IMR-90 (cell line): ENCODE data around the gene ABCE1. TPM values are rescaled to one million over a fixed set of nuclear protein-coding genes. Genes with fewer than 3 reads are reported as not detected.

ENCODE experiments used
- ATAC-seq: fragments of 200-7000 bp; cut with Tn5 transposase; 2 replicates; pipeline ENCODE4 v1.9.1; 2020; ENCODE audit warnings: low read depth, mild to moderate bottlenecking, moderate library complexity
- BruUV-seq: library from RNA; stranded (reverse); fragments of 400-500 nt; replicated peaks from 2 replicates; lab custom pipeline; 2021; lab: Mats Ljungman, UMichigan
- CTCF ChIA-PET: fragments of 300-600 bp; formaldehyde crosslinking; extraction: SDS; loops from one replicate; lab custom pipeline; 2021; ENCODE audit warnings: antibody characterized with exemption; lab: Yijun Ruan, JAX
- POLR2A ChIA-PET: fragments of 300-600 bp; sonication (Branson Sonifier 250); formaldehyde crosslinking; loops from one replicate; lab custom pipeline; 2022; ENCODE audit warnings: antibody characterized with exemption; ENCODE audit not compliant: unreplicated experiment; lab: Charles Lee
- DNase-seq: peaks from one replicate; pipeline ENCODE4 v3.0.0; 2013
- H2AFZ ChIP-seq: replicated peaks from 2 replicates; pipeline ENCODE3; 2013; ENCODE audit warnings: low read length, mild to moderate bottlenecking; ENCODE audit not compliant: poor library complexity
- H2AK5ac ChIP-seq: 2 replicates; pipeline ENCODE4 v1.6.1; 2013; ENCODE audit warnings: low read depth, low read length, inconsistent platforms
- H2AK9ac ChIP-seq: replicated peaks from 2 replicates; pipeline ENCODE3; 2013; ENCODE audit warnings: mild to moderate bottlenecking, low read depth, low read length, moderate library complexity; ENCODE audit not compliant: poor library complexity
- H2BK120ac ChIP-seq: 2 replicates; pipeline ENCODE4 v1.6.1; 2013; ENCODE audit warnings: low read depth, low read length, inconsistent platforms
- H2BK15ac ChIP-seq: 3 replicates; pipeline ENCODE4 v1.6.1; 2013; ENCODE audit warnings: low read depth, low read length, inconsistent platforms
- H2BK20ac ChIP-seq: 2 replicates; pipeline ENCODE4 v1.6.1; 2013; ENCODE audit warnings: low read depth, mild to moderate bottlenecking, inconsistent platforms, low read length, moderate library complexity
- H2BK5ac ChIP-seq: 2 replicates; pipeline ENCODE4 v1.6.1; 2013; ENCODE audit warnings: mild to moderate bottlenecking, low read depth, low read length, inconsistent platforms; ENCODE audit not compliant: poor library complexity, severe bottlenecking
- H3K14ac ChIP-seq: replicated peaks from 2 replicates; pipeline ENCODE4 v1.6.1; 2013; ENCODE audit warnings: low read depth, low read length, inconsistent platforms
- H3K18ac ChIP-seq: 2 replicates; pipeline ENCODE4 v1.6.1; 2013; ENCODE audit warnings: low read depth, low read length, control low read depth
- H3K23ac ChIP-seq: 2 replicates; pipeline ENCODE4 v1.6.1; 2013; ENCODE audit warnings: low read depth, low read length, inconsistent platforms
- H3K27ac ChIP-seq: 2 replicates; pipeline ENCODE4 v1.5.1; 2013; ENCODE audit warnings: mild to moderate bottlenecking, control low read depth, low read length; ENCODE audit not compliant: insufficient read depth
- H3K27me3 ChIP-seq: 2 replicates; pipeline ENCODE4 v1.6.1; 2013; ENCODE audit warnings: low read length; ENCODE audit not compliant: control insufficient read depth, insufficient read depth
- H3K36me3 ChIP-seq: 2 replicates; pipeline ENCODE4 v1.6.1; 2013; ENCODE audit warnings: low read length, mixed read lengths; ENCODE audit not compliant: control insufficient read depth, insufficient read depth
- H3K4ac ChIP-seq: 2 replicates; pipeline ENCODE4 v1.6.1; 2013; ENCODE audit warnings: low read depth, low read length, inconsistent platforms
- H3K4me1 ChIP-seq: 2 replicates; pipeline ENCODE4 v1.6.1; 2013; ENCODE audit warnings: low read length, mixed read lengths; ENCODE audit not compliant: control insufficient read depth, insufficient read depth
- H3K4me2 ChIP-seq: 2 replicates; pipeline ENCODE4 v1.6.1; 2013; ENCODE audit warnings: low read depth, mild to moderate bottlenecking, control low read depth, low read length, moderate library complexity
- H3K4me3 ChIP-seq: 2 replicates; pipeline ENCODE4 v1.5.1; 2013; ENCODE audit warnings: low read depth, mild to moderate bottlenecking, control low read depth, low read length, moderate library complexity; ENCODE audit not compliant: insufficient read depth
- H3K56ac ChIP-seq: 2 replicates; pipeline ENCODE4 v1.6.1; 2013; ENCODE audit warnings: low read length, inconsistent platforms; ENCODE audit not compliant: insufficient read depth; ENCODE audit errors: extremely low read depth
- H3K79me1 ChIP-seq, 2 experiments: 2 replicates each; pipeline ENCODE4 v1.6.1; 2013; ENCODE audit warnings: low read length in 2 of 2, inconsistent platforms in 1 of 2, low read depth in 1 of 2
- H3K9ac ChIP-seq: 2 replicates; pipeline ENCODE4 v1.6.1; 2013; ENCODE audit warnings: low read depth, low read length, control low read depth
- H3K9me1 ChIP-seq: 2 replicates; pipeline ENCODE4 v1.6.1; 2013; ENCODE audit warnings: low read length, inconsistent platforms; ENCODE audit not compliant: insufficient read depth
- H3K9me3 ChIP-seq: 2 replicates; pipeline ENCODE4 v1.6.1; 2013; ENCODE audit warnings: low read length; ENCODE audit not compliant: control insufficient read depth, insufficient read depth
- H4K20me1 ChIP-seq: 2 replicates; pipeline ENCODE4 v1.6.1; 2013; ENCODE audit warnings: low read length, inconsistent platforms; ENCODE audit not compliant: insufficient read depth
- H4K5ac ChIP-seq: 2 replicates; pipeline ENCODE4 v1.6.1; 2013; ENCODE audit warnings: mild to moderate bottlenecking, low read depth, low read length, control low read depth
- H4K8ac ChIP-seq, 2 experiments: 2 replicates each; pipeline ENCODE4 v1.6.1; 2013; ENCODE audit warnings: low read depth in 2 of 2, low read length in 2 of 2, control low read depth in 1 of 2, inconsistent platforms in 1 of 2
- H4K91ac ChIP-seq: 2 replicates; pipeline ENCODE4 v1.6.1; 2013; ENCODE audit warnings: low read depth, low read length, inconsistent platforms; ENCODE audit not compliant: insufficient read depth
- BHLHE40 ChIP-seq: fragments of 150-350 bp; IDR thresholded peaks from 2 replicates; pipeline ENCODE4 v1.6.1; 2016; ENCODE audit warnings: mild to moderate bottlenecking, low read depth, low read length
- CEBPB ChIP-seq: IDR thresholded peaks from 2 replicates; pipeline ENCODE4 v1.6.1; 2012; ENCODE audit warnings: low read depth, low read length, improper control_type of control experiment
- CHD1 ChIP-seq: IDR thresholded peaks from 2 replicates; pipeline ENCODE4 v1.6.1; 2012; ENCODE audit warnings: low read depth, low read length, improper control_type of control experiment
- FOS ChIP-seq: fragments of 150-350 bp; IDR thresholded peaks from 2 replicates; pipeline ENCODE4 v1.6.1; 2016; ENCODE audit warnings: low read depth, low read length
- MAFK ChIP-seq: IDR thresholded peaks from 2 replicates; pipeline ENCODE4 v1.6.1; 2012; ENCODE audit warnings: low read depth, low read length, improper control_type of control experiment
- MAZ ChIP-seq: IDR thresholded peaks from 2 replicates; pipeline ENCODE4 v1.6.1; 2012; ENCODE audit warnings: low read depth, mild to moderate bottlenecking, low read length, improper control_type of control experiment, moderate library complexity, borderline replicate concordance
- MXI1 ChIP-seq: IDR thresholded peaks from 2 replicates; pipeline ENCODE4 v1.6.1; 2012; ENCODE audit warnings: low read depth, mild to moderate bottlenecking, low read length, moderate library complexity, borderline replicate concordance
- NFE2L2 ChIP-seq: fragments of 150-350 bp; IDR thresholded peaks from 2 replicates; pipeline ENCODE4 v1.6.1; 2016; ENCODE audit warnings: low read depth, mild to moderate bottlenecking, low read length
- POLR2A ChIP-seq: IDR thresholded peaks from 2 replicates; pipeline ENCODE4 v1.6.1; 2012; ENCODE audit warnings: mild to moderate bottlenecking, low read depth, low read length
- RAD21 ChIP-seq: IDR thresholded peaks from 2 replicates; pipeline ENCODE4 v1.6.1; 2012; ENCODE audit warnings: low read length, improper control_type of control experiment
- RFX5 ChIP-seq: IDR thresholded peaks from 2 replicates; pipeline ENCODE4 v1.8.0; 2012; ENCODE audit warnings: low read depth, mild to moderate bottlenecking, low read length, moderate library complexity
- SMC3 ChIP-seq: fragments of 150-350 bp; IDR thresholded peaks from 2 replicates; pipeline ENCODE4 v1.6.1; 2016; ENCODE audit warnings: low read depth, mild to moderate bottlenecking, antibody characterized with exemption, low read length, moderate library complexity
- WGBS, 2 experiments: methylation state at CpG; one replicate each; pipeline versions ENCODE4 v1.1.5 to v1.1.7; 2013; ENCODE audit warnings: missing lambda C conversion rate in 2 of 2; ENCODE audit not compliant: insufficient read length in 1 of 2; ENCODE audit errors: extremely low coverage in 2 of 2; 5-methylcytosine and 5-hydroxymethylcytosine counted together
- dilution Hi-C: fragments of 300-500 bp; cut with HindIII; formaldehyde crosslinking; loops from one replicate; pipeline ENCODE4 v1.14.3; 2018; ENCODE audit warnings: low sequenced_read_pairs; ENCODE audit not compliant: unreplicated experiment
- in situ Hi-C: fragments of 300-500 bp; cut with MboI; formaldehyde crosslinking; loops from 3 replicates; pipeline ENCODE4 v1.14.3; 2019; ENCODE audit warnings: low sequenced_read_pairs, inconsistent platforms, mixed read lengths
- intact Hi-C: fragments of 100-400 bp; cut with micrococcal nuclease; formaldehyde crosslinking; loops from 2 replicates; pipeline ENCODE4 v1.10.0; 2022
- polyA plus RNA-seq, 3 experiments: library from polyadenylated mRNA; depleted of rRNA; stranded (reverse); fragments of >200 nt; gene quantifications; 2 replicates each; pipeline ENCODE4 v1.2.3, GENCODE V29; 2012; ENCODE audit warnings: low replicate concordance in 1 of 3
- total RNA-seq: library from RNA; depleted of rRNA; stranded (reverse); fragments of >200 nt; gene quantifications from 2 replicates; pipeline ENCODE4 v1.2.3, GENCODE V29; 2012
- TF ChIP-seq, protein P1 (sequence below): conservative IDR thresholded peaks from 2 replicates; pipeline ENCODE4 v1.5.1; 2012; ENCODE audit warnings: mild to moderate bottlenecking, low read depth, low read length, improper control_type of control experiment

The ABCE1 gene
- total and polyA plus RNA-seq, 2 of the 4 experiments (the other 2 are of a cell fraction), result 54.5 to 219 TPM

DNA sequence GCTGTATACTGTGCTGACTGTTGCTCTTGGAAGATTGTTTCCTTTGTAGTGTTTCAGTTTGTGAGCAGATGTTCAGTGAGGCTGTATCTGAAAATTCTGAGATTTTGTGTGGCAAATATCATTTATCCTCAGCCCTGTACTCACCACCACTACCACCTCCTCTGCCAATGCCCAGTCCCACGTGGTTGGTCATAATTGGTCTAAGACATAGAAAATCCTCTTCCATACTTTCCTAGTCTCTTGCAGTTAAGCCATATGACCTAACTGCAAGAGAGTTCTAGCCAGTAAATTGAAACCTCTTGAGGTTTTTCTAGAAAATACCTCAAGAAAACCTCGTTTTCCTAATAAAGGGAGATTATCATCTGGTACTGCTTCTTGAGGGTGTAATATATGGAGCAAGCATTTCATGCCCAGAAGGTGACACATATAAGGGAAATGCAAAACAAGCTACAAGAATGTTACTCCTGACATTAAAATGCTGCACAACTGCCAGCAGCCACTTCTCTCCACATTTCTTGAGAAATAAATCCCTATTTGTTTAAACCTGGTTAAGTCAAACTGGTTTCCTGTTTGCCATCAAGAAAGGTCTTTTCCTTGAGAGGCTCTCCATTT is 32.8 kb downstream of the ABCE1 start (continued):
- TF ChIP-seq BHLHE40, result no peak

DNA sequence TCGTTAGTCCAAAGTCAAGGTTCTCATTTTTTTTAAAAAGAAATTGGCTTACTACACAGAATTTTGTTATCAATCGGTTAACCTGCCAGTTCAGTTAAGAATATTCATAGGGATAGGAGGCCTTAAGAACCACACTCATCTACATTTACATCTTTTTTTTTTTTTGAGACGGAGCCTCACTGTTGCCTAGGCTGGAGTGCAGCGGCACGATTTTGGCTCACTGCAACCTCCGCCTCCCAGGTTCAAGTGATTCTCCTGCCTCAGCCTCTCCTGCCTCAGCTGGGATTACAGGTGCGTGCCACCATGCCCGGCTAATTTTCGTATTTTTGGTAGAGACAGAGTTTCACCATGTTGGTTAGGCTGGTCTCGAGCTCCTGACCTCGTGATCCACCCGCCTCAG is 33.7 kb downstream of the ABCE1 start:
- Histone ChIP-seq H3K79me1 (peaks cover 0 to 11% of the 10 kb centered on the region in 2 experiments; a peak in 2 of 4 replicates), H4K8ac (no peak overlapping the region), H3K27ac (no peak overlapping the region), H4K5ac (no peak overlapping the region), H3K27me3 (no peaks in the 10 kb centered on the region), H4K20me1 (no peaks in the 10 kb centered on the region), H3K36me3 (peaks cover 1% of the 10 kb centered on the region; the same call in 1 of the 2 replicates), H3K23ac (no peak overlapping the region), H2BK120ac (no peak overlapping the region), H3K4me1 (peaks cover 10% of the 10 kb centered on the region; the same call in 1 of the 2 replicates), H2BK20ac (no peak overlapping the region), H2BK15ac (no peak overlapping the region), H2BK5ac (peak overlapping the region; percentile 87), H3K9ac (no peak overlapping the region), H2AK5ac (no peak overlapping the region), H2AK9ac (no peak overlapping the region), H3K9me3 (no peaks in the 10 kb centered on the region), H2AFZ (no peak overlapping the region), H3K9me1 (0 out of 2 replicates have a peak, but pooled peaks cover 6% of the 10 kb centered on the region), H4K91ac (no peak overlapping the region), H3K4ac (no peak overlapping the region), H3K14ac (no peak overlapping the region), H3K18ac (no peak overlapping the region), H3K56ac (no peak overlapping the region), H3K4me2 (no peak overlapping the region), H3K4me3 (no peak overlapping the region)
- intact Hi-C loops (no loop called here), dilution Hi-C loops (no loop called here), in situ Hi-C loops (no loop called here)
- ATAC-seq, result no peak
- TF ChIP-seq MXI1, result no peak
- no peak for TF ChIP-seq RAD21
- TF ChIP-seq SMC3, result no peak
- TF ChIP-seq CHD1, result no peak
- TF ChIP-seq MAZ, result no peak
- no peak for TF ChIP-seq BHLHE40
- TF ChIP-seq FOS, result no peak
- no peak for TF ChIP-seq MAFK
- TF ChIP-seq NFE2L2, result no peak
- no peak for TF ChIP-seq CEBPB
- no peak for TF ChIP-seq POLR2A
- TF ChIP-seq RFX5, result no peak
- TF ChIP-seq, protein P1, sequence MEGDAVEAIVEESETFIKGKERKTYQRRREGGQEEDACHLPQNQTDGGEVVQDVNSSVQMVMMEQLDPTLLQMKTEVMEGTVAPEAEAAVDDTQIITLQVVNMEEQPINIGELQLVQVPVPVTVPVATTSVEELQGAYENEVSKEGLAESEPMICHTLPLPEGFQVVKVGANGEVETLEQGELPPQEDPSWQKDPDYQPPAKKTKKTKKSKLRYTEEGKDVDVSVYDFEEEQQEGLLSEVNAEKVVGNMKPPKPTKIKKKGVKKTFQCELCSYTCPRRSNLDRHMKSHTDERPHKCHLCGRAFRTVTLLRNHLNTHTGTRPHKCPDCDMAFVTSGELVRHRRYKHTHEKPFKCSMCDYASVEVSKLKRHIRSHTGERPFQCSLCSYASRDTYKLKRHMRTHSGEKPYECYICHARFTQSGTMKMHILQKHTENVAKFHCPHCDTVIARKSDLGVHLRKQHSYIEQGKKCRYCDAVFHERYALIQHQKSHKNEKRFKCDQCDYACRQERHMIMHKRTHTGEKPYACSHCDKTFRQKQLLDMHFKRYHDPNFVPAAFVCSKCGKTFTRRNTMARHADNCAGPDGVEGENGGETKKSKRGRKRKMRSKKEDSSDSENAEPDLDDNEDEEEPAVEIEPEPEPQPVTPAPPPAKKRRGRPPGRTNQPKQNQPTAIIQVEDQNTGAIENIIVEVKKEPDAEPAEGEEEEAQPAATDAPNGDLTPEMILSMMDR, result no peak
- no TSS peak for BruUV-seq
- CTCF ChIA-PET, result interaction anchor here (0.7 to 1.4 kb wide), 2 partner anchors 10 to 1625 kb away, joined by 3 read pairs; no protein-coding TSS in a partner anchor
- POLR2A ChIA-PET, result no interaction called here
- no peak for DNase-seq
- 97% methylated on average over 4 of the region's 12 CpGs; no CpG with 5 or more reads in 1 of the 2 experiments for WGBS, 2 experiments
